ENCODE measurements around the gene DES. TPM values are rescaled to one million over a fixed set of nuclear protein-coding genes. Genes with fewer than 3 reads are reported as not detected.

Gene DES
- total RNA-seq, 4 donors from 2014 or later = 82.0 to 574 (median 112) TPM

- Histone ChIP-seq H3K27ac (peak overlapping the region in 1 of 4 donors; percentile 84), H3K36me3 (no peaks in the 10 kb centered on the region), H3K4me1 (peaks cover 0 to 27% (median 0%) of the 10 kb centered on the region in 4 donors), H3K27me3 (no peaks in the 10 kb centered on the region), H3K4me3 (no peak overlapping the region), H3K9me3 (no peaks in the 10 kb centered on the region)
- DNase-seq = peak in 2 of 3 donors; percentile 51 to 82
- peak; percentile 53 to 90 (median 84) for TF ChIP-seq CTCF (IDR thresholded peaks at IDR 0.05)
- TF ChIP-seq POLR2A (IDR thresholded peaks at IDR 0.05) = no peak
Observed at GRCh38 chr2:219402665-219403515, 15.3 kb upstream of the DES start.

GRCh38 chr2:219403861-219404260 lies 14.3 kb upstream of the DES start:
- DNase-seq = no peak

DNA sequence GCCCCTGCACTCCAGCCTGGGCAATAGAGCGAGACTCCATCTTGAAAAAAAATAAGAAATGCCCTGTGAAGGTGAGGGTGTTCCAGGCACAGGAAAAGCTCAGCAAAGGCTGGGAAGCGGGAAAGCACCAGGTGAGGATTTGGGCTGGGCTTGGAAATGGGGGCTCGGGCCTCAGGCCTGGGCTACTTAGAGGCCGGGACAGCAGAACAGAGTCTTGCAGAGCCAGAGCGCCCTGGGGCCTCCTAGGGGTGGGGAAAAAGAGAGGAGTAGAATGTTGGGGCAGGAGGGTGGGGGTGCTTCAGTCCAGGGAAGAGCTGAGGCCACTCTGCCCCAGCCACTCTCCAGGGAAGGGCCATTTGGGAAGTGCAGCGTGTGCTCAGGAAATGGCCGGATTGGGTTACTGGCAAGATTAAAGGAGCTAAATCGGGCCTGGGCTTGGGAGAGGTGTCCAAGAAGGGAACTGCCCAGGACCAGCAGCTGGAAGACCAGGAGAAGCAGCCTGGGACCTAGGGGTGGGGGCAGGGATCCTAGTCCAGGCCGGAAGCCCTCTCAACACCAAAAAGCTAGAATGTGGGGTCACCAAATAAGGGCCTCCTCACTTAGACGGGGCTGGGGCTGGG lies 13.8 kb upstream of the DES start:
- H3K27me3 ChIP-seq = no peaks in the 10 kb centered on the region

More at GRCh38 chr2:219403861-219404260, 14.3 kb upstream of the DES start:
- no peak overlapping the region for H3K4me3 ChIP-seq
- no peaks in the 10 kb centered on the region for H3K36me3 ChIP-seq
- H3K27ac ChIP-seq = peak overlapping the region in 1 of 4 donors; percentile 84
- no peaks in the 10 kb centered on the region for H3K9me3 ChIP-seq
- no peak for TF ChIP-seq POLR2A (IDR thresholded peaks at IDR 0.05)
- no peak for TF ChIP-seq CTCF (IDR thresholded peaks at IDR 0.05)
- H3K27me3 ChIP-seq = no peaks in the 10 kb centered on the region
- H3K4me1 ChIP-seq = peaks cover 0 to 18% (median 0%) of the 10 kb centered on the region in 4 donors

DNA sequence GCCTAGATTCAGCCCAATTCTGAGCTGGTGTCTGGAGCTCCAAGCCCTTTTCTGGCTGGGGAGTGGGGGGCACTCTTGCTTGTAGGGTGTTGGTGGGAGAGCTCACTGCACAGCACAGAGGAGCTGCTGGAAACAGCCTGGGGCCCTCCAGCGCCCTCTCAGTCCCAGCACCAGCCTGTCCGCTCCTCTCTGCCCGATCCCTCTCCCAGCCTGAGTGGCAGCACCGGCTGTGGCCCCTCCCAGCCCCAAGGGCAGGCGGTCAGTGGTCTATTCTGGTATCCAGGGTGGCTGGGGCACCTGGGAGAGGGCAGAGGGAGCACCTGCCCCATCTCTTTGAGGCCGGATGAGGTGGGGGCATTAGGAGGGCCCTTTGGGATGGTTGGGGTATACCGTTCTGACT lies 13.2 kb upstream of the DES start:
- Histone ChIP-seq H3K4me3 (no peak overlapping the region), H3K9me3 (no peaks in the 10 kb centered on the region), H3K36me3 (no peaks in the 10 kb centered on the region), H3K4me1 (peaks cover 0 to 8% (median 0%) of the 10 kb centered on the region in 4 donors), H3K27ac (peak overlapping the region in 2 of 4 donors; percentile 60 to 84), H3K27me3 (no peaks in the 10 kb centered on the region)
- no peak for TF ChIP-seq POLR2A (IDR thresholded peaks at IDR 0.05)
- no peak for TF ChIP-seq CTCF (IDR thresholded peaks at IDR 0.05)
- DNase-seq = no peak

More for the DNA sequence above, 13.8 kb upstream of the DES start:
- Histone ChIP-seq H3K4me1 (peaks cover 0 to 13% (median 0%) of the 10 kb centered on the region in 4 donors), H3K9me3 (no peaks in the 10 kb centered on the region), H3K4me3 (no peak overlapping the region), H3K36me3 (no peaks in the 10 kb centered on the region), H3K27ac (peak overlapping the region in 1 of 4 donors; percentile 84)
- TF ChIP-seq POLR2A (IDR thresholded peaks at IDR 0.05) = no peak
- no peak for TF ChIP-seq CTCF (IDR thresholded peaks at IDR 0.05)
- DNase-seq = no peak

GRCh38 chr2:219405451-219405850 lies 12.7 kb upstream of the DES start:
- Histone ChIP-seq H3K36me3 (no peaks in the 10 kb centered on the region), H3K9me3 (no peaks in the 10 kb centered on the region), H3K27me3 (no peaks in the 10 kb centered on the region), H3K4me3 (no peak overlapping the region), H3K4me1 (peaks cover 0 to 7% (median 0%) of the 10 kb centered on the region in 4 donors), H3K27ac (peak overlapping the region in 2 of 4 donors; percentile 60 to 84)
- no peak for TF ChIP-seq POLR2A (IDR thresholded peaks at IDR 0.05)
- no peak for TF ChIP-seq CTCF (IDR thresholded peaks at IDR 0.05)
- no peak for DNase-seq

All from Peyer's patch (tissue), 4 donors.